CD4-positive, alpha-beta T cell treated with Interleukin-4 for 4 hours (primary cell): ENCODE measurements around the gene TDRKH.
A peak's percentile ranks its signal among the peaks of the same experiment; 100 is the strongest.

Experiments
- DNase-seq: peaks from one replicate; pipeline ENCODE4 v3.0.0-alpha.2; 2020

Gene TDRKH

DNA sequence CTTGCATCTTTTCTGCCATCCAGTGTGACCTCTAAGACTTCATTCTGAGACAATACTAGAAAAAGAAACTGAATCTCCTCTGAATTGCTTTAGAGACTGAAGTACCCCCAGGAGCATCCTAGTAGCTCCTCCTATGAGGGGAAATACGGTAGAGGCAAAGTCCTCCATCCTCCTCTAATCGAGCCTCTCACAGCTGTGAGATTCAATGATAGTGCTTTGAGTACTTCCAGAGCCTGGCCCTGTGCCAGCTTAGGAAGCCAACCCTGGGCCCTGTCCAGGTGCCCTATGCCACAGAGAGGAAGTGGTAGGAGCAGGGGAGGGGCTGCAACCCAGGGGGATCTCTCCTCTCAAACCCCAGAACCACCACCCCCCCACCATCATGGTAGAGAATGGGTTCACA, 30.6 kb upstream of the TDRKH start:
- DNase-seq = no peak

DNA sequence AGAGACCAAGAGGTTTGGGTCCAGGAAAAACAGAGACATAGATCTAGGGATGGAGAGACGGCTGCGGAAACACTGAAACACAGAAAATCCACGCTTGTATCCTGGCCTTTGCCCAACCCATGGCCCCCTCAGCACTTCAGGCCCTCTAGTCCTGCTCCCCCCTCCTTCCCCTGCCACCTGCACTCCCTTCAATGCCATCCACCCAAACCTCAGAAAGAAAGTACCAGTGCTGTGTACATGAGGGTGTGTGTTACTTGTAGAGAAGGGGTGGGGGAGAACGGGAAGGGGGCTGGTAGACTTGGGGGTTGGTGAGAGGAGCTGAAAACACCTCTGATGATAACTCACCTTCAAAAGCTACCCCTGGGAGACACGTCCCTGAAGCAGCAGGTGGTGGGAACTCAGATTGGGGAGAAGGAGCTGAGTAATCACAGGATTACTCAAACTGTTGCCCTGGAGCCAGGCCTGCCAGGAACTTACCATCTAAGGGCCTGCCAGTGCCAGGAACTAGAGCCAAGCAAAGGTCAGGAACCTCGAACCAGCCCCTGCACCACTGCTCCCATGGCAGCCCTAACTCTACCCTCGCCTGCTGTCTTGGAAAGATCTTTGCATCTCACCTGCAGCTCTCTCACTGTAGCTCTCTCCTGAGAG, 29.8 kb upstream of the TDRKH start:
- DNase-seq = no peak

DNA sequence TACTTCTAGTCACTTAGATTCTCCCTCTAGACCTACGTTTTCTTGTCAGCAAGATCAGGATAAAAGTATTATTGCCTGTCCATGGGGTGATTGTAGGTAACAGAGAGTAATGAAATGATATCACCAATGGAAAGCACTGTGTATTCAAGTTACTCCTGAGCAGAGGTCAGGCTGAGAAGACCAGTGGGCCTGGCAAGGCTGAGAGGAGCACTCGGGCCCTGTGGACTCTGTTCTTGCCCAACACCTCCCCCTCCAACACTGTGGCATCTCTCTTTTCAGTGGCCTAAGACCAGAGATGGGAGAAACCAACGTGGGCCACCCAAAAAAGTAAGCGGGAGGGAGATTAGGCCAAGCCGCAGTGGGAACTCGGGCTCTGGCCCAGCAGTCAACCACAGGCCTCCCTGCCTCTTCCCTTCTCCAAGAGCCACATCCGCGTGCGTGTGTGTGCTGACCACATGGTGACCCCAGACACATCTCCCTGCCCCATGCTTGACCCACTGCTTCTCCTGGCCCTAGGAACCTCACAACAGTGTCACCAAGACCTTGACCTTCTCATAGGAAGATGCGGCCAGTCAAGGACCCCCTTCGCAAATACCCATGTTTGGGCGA, 29.0 kb upstream of the TDRKH start:
- no peak for DNase-seq

GRCh38 chr1:151817353-151817730, 27.0 kb upstream of the TDRKH start:
- DNase-seq = no peak

DNA sequence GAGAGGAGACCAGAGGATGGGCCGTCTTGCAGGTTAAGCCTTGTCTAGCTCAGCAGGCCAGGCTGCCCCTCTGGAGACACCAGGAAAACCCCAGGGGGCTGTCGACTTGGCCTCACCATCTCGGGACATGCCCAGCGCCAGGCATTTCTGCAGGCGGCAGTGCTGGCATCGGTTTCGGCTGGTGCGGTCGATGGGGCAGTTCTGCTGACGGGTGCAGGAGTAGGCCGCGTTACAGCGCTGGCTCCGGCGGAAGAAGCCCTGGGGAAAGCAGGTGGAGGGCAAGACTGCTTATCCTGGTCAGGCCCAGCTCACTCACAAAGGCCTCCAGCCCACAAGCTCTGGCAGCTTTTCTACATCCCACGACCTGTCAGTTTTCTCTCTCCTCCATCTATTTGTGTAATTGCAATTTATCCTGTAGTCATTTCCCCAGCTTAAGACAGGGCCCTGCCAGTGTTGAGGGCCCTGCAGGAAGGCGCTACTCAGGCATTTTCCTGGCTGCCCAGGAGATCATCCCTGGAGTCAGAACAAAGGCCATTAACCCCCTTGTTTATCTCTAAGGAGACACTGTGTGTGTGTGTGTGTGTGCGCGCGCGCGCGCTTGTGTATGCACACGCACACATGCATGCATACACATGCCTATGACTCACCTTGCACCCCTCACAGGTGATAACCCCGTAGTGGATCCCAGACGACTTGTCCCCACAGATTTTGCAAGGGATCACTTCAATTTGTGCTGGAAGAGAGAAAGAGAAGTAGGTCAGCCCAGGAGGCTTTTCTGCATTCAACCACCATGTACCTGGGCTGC, 26.4 kb upstream of the TDRKH start:
- DNase-seq = no peak

- peak; percentile 51 for DNase-seq
These were observed 25.5 kb upstream of the TDRKH start for GRCh38 chr1:151815716-151816327.

- DNase-seq = no peak
These were observed 24.8 kb upstream of the TDRKH start for GRCh38 chr1:151814971-151815545.

- DNase-seq = no peak
These were observed 24.1 kb upstream of the TDRKH start for GRCh38 chr1:151814426-151814825.

DNA sequence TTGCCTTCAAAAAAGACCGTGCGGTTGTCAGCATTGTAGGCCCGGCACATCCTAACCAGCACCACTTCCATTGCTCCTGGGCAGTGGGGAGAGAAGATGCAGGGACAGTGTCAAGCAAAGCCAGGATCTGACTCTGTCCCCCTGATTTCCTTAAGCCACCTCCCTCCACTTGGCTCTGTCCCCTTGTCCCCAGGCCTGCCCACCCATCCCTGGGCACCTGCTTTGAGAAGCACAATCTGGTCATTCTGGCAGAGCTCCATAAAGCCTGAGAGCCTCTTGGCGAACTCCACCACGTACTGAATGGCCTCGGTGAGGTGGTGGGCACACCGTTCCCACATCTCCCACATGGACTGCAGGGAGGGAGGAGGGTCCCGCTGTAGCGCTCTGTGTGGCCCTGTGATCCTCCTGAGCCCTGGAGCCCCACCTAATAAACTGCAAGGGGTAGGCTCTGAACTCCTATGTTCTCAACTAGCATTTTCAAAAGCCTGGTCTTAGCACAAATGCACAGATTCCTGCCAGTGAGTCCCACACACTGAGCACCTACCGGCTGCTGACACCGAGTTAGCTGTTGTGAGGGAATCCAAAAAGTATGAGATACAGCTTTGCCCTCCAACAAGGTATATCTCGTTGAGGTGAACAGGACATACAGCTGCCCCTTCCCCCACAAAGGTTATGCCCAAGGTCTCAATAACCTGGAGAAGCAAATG, 23.1 kb upstream of the TDRKH start:
- no peak for DNase-seq

DNA sequence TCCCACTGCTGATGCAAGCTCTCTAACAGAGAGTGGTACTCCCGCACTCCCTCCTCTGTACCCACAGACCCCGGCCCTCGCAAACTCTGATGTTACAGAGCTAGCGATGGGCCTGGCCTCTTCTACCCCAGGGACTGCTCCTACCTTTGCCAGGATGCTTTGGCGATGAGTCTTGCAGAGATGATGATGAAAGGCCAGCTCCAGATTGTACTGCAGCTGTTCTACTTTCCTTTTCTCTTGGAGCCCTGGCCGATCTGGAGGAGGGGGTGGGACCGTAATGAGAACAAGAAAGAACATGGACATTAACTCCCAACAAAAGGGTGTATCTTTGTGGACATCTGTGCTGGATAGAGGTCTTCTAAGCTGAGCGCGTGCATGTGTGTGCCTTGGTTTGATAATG, 20.9 kb upstream of the TDRKH start:
- DNase-seq = no peak

DNA sequence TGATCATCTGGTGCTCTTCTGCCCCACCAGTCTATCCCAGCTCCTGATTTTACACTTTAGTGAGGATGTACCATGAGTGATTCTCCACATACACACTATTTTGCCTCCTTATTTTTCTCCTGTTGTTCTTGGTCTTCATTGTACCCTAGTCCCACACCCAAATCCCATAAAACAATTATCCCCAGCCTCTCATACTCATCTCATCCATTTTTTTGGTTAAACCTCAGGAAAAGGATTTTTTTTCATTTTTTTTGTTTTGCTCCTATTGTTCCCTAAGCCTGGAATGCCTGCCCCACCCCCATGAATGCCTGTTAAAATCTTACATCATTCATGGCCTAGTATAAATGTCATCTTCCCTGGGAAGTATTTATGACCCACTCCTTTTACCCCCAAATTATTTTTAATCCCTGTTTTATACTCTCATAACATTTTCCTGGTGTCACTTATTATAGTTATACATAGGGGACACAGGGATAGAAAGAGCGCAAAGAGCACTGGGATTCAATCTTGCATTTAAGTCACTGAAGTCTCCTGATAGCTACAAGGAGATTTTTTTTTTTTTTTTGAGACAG, 19.8 kb upstream of the TDRKH start:
- DNase-seq = no peak

DNA sequence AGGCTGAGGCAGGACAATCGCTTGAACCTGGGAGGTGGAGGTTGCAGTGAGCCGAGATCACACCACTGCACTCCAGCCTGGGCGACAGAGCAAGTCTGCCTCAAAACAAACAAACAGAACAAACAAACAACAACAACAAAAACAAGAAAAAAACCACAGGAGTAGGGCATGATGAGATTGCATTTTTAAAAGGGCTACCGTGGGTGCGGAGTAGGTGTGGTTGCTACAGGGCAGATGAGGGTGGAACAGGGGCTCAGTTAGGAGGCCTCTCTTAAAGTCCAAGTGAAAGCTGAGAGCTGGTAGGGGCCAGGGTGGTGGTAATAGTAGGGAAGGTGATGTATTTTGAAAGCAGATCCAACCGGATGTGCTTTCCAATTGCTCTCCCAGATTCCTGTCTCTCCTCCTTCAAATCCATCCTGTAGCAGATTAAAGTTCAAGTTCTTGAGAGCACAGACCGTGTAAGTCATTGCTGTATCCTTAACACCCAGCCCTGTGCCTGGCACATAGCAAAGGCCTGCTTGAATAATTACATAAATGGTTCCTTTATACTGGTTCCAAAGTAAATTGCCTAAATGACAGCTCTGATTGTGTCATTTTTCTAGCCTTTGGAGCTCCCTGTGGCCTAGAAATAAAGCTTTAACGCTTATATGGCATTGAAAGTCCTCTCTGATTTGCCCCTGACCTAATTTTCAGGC, 19.1 kb upstream of the TDRKH start:
- DNase-seq = no peak

DNA sequence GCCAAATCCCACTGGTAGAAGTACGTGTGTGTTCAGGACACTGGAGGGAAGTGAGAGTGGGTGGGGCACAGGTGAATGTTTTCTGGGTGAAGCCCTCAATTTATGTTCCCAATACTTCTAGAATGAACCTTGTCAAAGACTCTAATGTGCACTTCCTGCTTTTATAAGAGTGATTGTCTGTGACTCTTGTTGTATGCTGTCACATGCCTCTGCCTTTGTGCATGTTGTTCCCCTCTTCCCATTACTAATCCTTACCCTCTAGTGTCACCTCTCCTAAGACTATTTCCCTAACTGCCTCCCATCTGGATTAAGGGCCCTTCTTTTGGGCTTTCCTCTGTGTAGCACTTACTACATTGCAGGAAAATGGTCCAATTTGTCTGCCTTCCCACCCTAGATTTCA, 17.5 kb upstream of the TDRKH start:
- DNase-seq = no peak

DNA sequence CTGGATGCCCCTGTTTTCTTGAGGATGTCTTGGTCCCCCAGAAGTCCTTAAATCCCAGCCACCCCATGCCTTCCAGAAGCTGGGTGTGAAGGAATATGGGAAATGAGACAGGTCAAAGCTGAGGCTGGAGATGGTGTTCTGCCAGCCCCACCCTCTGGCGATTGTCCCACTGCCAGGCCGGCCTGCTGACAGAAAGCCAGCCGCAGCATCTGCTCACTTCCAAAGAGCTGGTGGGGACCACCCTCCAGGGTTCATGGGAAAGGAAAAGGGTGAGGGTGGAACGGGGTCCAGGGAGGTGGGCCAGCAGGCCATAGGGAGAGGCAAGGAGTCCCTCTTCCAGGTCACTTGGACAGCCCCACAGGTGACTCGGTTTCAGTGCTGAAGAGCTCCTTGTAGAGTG, 16.8 kb upstream of the TDRKH start:
- DNase-seq = no peak

- DNase-seq = no peak
These were observed 15.9 kb upstream of the TDRKH start for GRCh38 chr1:151806170-151806569.

DNA sequence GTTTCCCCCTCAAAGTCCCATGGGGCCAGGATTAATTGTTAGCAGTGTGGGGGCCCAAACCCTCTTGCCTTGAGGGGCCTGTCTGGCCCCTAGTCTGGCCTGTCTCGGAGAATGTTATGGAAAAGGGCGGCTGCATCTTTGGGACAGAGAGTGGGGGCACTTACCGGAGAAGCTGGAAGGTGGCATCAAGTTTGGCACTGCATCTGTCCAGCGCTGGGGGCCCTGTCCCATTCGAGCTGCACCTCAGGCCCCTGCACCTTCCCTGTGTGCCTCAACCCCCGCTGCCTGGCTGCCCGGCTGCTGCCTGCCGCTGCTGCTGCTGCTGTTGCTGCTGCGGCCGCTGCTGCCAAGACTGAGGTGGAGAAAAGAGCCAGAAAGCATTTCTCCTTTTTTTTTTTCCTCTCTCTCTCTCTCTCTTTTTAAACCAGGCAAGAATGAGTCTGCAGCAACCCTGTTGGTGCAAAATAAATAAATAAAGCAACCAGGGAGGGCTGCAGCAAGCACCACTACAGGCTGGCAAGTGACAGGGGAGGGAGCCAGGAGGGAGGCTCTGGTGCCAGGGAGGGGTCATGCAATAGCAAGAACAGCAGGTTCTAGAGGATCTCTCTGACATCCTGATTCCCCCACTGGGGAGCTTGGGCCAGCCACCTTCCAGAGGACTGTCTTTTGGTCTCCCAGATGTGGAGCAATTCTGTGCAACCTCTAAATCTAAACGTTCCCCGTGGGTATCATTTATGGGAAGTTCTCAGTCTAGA, 14.9 kb upstream of the TDRKH start, which contains the start of gene LINGO4:
TSS of gene LINGO4 (minus strand) at position 354 of the 755 bp plus-strand sequence. CDS start 2,715 bp downstream, outside the sequence.
- DNase-seq = no peak

DNA sequence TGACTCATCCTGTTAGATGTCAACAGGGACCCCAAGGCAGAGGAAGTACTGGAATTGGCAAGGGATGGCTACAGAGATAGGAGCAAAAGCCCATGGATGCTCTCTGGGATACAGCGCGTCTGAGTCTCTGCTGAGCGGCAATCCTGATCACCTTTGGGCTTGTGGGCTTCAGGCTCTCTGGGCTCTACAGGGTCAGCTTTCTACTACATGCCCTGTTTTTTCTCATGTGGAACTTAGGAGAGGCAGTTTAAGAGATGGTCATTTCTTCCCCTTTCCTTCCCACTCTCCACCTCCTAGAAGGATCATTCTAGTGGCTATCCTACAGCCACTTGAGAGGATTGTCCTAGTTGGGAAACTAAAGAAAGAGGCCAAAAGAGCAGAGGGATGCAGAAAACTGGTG, 13.6 kb upstream of the TDRKH start:
- DNase-seq = no peak

DNA sequence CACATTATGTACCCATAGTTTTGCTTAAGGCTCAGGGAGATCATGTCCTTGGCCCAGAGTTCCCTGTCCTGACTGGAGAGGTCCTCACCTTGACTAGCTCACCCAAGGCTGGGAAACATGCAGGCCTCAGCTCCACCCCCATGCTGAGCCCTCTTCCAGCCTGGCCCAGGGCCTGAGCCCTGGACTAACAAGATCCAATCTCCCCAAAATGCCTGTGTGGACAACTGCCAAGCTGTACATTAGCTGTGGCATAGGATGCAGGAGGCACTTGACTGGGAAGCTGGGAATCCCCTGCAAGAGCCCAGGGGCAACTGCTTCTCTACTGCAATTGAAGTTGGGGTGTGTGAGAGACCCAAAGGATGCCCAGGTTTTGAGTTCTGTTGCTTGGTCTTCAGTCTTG, 12.9 kb upstream of the TDRKH start:
- no peak for DNase-seq

DNA sequence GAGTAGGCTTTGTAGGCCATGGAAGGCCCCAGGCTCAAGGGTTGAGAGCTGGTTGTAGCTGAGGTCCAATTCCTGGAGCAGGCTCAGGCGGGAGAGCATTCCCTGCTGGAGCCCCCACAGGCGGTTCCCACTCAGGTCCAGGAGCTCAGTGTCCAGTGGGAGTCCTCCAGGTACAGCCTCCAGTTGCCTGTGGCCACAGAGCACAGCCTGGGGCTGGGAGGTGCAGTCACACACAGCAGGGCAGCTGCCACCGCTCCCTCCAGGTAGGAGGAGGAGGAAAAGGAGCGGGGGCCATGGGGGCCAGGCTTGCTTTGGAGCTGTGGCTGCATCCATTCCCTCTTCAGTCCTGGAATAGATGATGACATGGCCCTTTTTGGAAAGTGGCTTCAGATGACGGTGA, 12.1 kb upstream of the TDRKH start:
- DNase-seq = no peak

DNA sequence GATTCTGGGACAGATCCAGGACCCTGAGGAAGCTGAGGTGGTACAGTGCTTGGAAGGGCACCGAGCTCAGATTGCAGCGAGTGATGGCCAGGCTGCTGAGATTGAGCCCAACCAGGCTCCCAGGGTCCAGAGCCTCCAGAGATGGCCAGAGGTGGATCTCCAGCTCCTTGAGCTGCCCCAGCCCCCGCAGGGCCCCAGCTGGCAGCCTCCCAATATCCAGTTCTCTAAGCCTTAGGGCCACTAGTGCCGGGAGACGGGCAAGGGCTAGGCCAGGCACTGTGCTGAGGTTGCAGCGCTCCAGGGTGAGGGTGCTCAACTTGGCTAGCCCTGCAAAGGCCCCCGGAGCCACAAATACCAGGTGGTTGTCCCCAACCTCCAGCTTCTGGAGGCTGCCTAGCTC, 11.5 kb upstream of the TDRKH start:
- DNase-seq = no peak

DNA sequence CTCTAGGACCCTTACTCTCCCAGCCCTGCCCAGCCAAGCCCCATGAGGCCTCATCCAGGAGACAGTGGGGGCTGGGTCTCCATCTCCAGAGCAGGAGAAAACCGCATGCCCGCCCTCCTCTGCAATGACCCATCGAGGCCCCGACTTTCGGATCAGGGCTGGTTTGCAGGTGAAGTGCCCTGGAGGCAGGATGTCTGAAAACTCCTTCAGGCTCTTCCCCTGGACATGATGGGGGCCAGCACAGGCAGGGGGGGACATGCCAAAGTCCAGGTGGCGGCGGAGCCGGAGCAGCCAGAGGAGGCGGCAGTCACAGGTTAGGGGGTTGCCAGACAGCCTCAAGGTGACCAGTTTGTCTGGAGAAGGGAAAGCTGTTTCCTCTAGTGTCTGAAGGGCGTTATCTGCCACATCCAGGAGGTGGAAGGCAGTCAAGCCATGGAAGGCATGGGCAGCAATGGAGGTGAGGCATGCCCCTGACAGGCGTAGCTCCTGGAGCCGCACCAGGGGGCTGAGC, 11.1 kb upstream of the TDRKH start:
- DNase-seq = no peak
